ENCODE results near the gene FGF2.

Gene FGF2

DNA sequence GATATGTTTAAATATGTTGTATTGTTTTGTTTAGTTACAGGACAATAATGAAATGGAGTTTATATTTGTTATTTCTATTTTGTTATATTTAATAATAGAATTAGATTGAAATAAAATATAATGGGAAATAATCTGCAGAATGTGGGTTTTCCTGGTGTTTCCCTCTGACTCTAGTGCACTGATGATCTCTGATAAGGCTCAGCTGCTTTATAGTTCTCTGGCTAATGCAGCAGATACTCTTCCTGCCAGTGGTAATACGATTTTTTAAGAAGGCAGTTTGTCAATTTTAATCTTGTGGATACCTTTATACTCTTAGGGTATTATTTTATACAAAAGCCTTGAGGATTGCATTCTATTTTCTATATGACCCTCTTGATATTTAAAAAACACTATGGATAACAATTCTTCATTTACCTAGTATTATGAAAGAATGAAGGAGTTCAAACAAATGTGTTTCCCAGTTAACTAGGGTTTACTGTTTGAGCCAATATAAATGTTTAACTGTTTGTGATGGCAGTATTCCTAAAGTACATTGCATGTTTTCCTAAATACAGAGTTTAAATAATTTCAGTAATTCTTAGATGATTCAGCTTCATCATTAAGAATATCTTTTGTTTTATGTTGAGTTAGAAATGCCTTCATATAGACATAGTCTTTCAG is 68.8 kb downstream of the FGF2 start:
- H3K4me3 ChIP-seq (ENCODE audit: low read depth, low read length) = no peak overlapping the region
- TF ChIP-seq CTCF (IDR thresholded peaks at IDR 0.05; ENCODE audit: low read depth, low read length) = no peak

GRCh38 chr4:122896270-122896669 is 69.6 kb downstream of the FGF2 start:
- no peak for TF ChIP-seq CTCF (IDR thresholded peaks at IDR 0.05; ENCODE audit: low read depth, low read length)
- H3K4me3 ChIP-seq (ENCODE audit: low read depth, low read length) = no peak overlapping the region

DNA sequence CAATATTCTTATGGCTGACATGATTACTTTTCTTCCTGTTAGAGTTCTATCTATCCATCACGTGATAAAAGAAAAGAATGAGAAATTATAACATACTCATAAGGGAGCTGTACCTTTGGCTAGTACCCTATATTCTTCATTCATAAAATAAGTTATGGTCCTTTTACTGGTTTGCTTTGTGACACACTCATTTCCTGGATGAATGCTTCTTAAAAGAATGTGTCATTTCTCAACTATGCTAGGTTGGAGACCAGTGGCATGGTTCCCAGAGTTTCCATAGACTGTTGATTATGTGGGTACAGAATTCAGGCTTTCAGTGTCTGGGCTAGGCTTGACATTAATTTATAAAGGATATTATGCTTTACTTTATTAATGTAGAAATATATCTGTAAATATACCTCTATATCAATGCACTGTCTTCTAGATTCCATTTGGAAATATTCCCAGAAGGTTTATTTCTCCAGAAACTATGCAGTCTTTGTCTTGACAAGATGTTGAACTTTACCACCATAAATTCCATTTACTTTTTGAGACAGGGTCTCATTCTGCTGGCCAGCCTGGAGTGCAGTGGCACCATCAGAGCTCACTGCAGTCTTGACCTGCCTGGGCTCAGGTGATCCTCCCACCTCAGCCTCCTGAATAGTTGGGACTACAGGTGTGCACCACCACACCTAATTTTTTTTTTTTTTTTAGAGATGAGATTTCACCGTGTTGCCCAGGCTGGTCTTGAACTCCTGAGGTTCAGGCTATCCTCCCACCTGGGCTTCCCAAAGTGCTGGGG is 71.9 kb downstream of the FGF2 start:
- no peak for TF ChIP-seq CTCF (IDR thresholded peaks at IDR 0.05; ENCODE audit: low read depth, low read length)
- H3K4me3 ChIP-seq (ENCODE audit: low read depth, low read length) = no peak overlapping the region

- no peak overlapping the region for H3K4me3 ChIP-seq (ENCODE audit: low read depth, low read length)
- no peak for TF ChIP-seq CTCF (IDR thresholded peaks at IDR 0.05; ENCODE audit: low read depth, low read length)
These were observed 73.1 kb downstream of the FGF2 start for GRCh38 chr4:122899682-122900081.

DNA sequence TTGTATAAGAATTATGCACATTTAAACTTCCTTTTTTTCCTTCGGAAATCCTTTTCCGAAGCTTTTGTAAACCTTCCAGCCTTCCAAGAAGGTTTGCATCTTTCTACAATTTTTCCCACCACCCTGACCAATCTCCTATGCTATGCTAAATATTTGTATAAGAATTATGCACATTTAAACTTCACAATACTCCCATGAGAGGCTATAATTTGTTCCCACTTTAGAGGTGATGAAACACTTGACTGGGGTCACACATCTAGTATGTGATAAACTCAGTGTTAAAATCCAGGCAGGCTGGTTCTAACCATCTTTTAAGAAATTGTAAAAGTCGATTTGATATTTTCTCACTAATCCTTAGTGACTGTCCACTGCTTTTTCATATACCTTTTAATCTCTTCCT is 73.7 kb downstream of the FGF2 start:
- TF ChIP-seq CTCF (IDR thresholded peaks at IDR 0.05; ENCODE audit: low read depth, low read length) = no peak
- no peak overlapping the region for H3K4me3 ChIP-seq (ENCODE audit: low read depth, low read length)

DNA sequence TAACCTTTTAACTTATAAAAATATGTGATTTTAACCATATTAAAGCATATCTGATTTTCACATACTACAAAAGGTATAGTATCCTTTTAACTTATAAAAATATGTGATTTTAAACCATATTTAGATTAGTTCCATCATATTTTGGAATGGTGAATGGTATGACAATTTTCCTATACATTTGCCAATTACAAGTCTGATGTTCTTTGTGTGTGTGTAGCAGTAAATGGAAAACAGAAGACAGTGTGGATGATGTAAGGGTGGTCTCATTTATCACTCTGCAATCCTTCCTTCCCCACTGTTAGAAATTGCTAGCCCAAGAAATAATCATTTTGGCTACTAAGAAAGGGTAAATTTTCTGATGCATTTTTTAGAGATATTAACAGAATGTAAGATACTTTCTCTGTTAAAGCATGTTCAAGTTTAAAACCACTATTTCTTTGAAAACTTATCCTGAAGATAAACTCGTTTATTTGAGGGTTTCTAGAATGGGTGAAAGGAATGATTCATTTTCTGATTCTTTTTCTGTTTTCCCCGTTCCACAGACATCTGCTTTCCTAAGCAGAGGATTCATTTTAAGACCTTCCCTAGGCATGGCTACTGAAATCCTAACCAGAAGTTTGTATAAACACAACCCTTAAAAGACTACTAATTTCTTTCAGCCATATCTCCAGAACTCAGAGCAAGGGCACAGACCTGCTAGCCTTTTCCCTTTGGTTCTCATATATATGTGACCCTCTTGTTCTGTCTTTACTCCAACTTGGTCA is 74.8 kb downstream of the FGF2 start:
- H3K4me3 ChIP-seq (ENCODE audit: low read depth, low read length) = no peak overlapping the region
- no peak for TF ChIP-seq CTCF (IDR thresholded peaks at IDR 0.05; ENCODE audit: low read depth, low read length)

All from WI38 (cell line).